K562 (cell line): ENCODE data around the gene EIF4G1. TPM values are rescaled to one million over a fixed set of nuclear protein-coding genes. Genes with fewer than 3 reads are reported as not detected.
A peak's percentile ranks its signal among the peaks of the same experiment; 100 is the strongest.

Experiments used
- ATAC-seq: fragments of 200-7000 bp; cut with Tn5 transposase; 3 replicates; pipeline ENCODE4 v1.9.1; 2020; ENCODE audit warnings: moderate library complexity
- BruUV-seq: library from RNA; stranded (reverse); fragments of 400-500 nt; replicated peaks from 2 replicates; lab custom pipeline; 2021; lab: Mats Ljungman, UMichigan
- CTCF ChIA-PET: fragments of 300-600 bp; formaldehyde crosslinking; extraction: SDS; loops from one replicate; lab custom pipeline; 2021; ENCODE audit warnings: low intra/inter-chr PET ratio; lab: Yijun Ruan, JAX
- POLR2A ChIA-PET: fragments of 300-600, 350-650 bp; sonication (Branson Sonifier 250); formaldehyde crosslinking; extraction: SDS; loops from one replicate; lab custom pipeline; 2021; ENCODE audit warnings: antibody characterized with exemption, inconsistent platforms; lab: Yijun Ruan, JAX
- DNase-seq, 4 experiments: peaks; one replicate each; pipeline versions ENCODE4 v3.0.0 to v3.0.0-alpha.2; 2011 to 2018; ENCODE audit warnings: low spot score in 3 of 4, mixed read lengths in 3 of 4; ENCODE audit errors: extremely low read depth in 1 of 4
- FAIRE-seq: peaks from 2 replicates; lab custom pipeline; 2011; peaks lifted over from hg19 to GRCh38; lab: Jason Lieb, UNC
- H2AFZ ChIP-seq: 2 replicates; pipeline ENCODE4 v1.6.0; 2011; ENCODE audit warnings: low read depth, low read length, control low read depth, inconsistent platforms
- H3K27ac ChIP-seq: fragments of 200-600 bp; 3 replicates; pipeline ENCODE4 v1.8.0; 2011; ENCODE audit warnings: low read depth, mild to moderate bottlenecking, control low read depth, inconsistent platforms, low read length, moderate library complexity, mixed read lengths; ENCODE audit errors: extremely low read depth
- H3K27me3 ChIP-seq, 2 experiments: fragments of 300-600 bp in 1 of 2; 2 replicates in 1 of 2; 3 replicates in 1 of 2; pipeline versions ENCODE4 v1.6.0 to v1.8.0; 2011; ENCODE audit warnings: inconsistent platforms in 2 of 2, low read length in 2 of 2, mild to moderate bottlenecking in 1 of 2, mixed read lengths in 1 of 2, moderate library complexity in 1 of 2; ENCODE audit not compliant: control insufficient read depth in 2 of 2, insufficient read depth in 2 of 2
- H3K36me3 ChIP-seq: fragments of 300-600 bp; 3 replicates; pipeline ENCODE4 v1.8.0; 2011; ENCODE audit warnings: mild to moderate bottlenecking, low read length, inconsistent platforms; ENCODE audit not compliant: control insufficient read depth, insufficient read depth
- H3K4me1 ChIP-seq, 2 experiments: fragments of 200-600 bp in 1 of 2; replicated peaks in 1 of 2; 2 replicates in 1 of 2; 3 replicates in 1 of 2; pipeline versions ENCODE4 v1.5.1 to v1.8.0; 2011; ENCODE audit warnings: inconsistent platforms in 2 of 2, low read length in 2 of 2, mild to moderate bottlenecking in 1 of 2, mixed read lengths in 1 of 2, moderate library complexity in 1 of 2; ENCODE audit not compliant: control insufficient read depth in 2 of 2, insufficient read depth in 2 of 2
- H3K4me2 ChIP-seq: 2 replicates; pipeline ENCODE4 v1.6.1; 2011; ENCODE audit warnings: low read length, control low read depth, inconsistent platforms, mixed read lengths; ENCODE audit not compliant: insufficient read depth
- H3K4me3 ChIP-seq: fragments of 200-600 bp; sonication (generic), shearing (Covaris generic); 2 replicates; pipeline ENCODE4 v1.5.1; 2016; ENCODE audit warnings: control low read depth, inconsistent platforms
- H3K79me2 ChIP-seq: fragments of 200-600 bp; 3 replicates; pipeline ENCODE4 v1.8.0; 2011; ENCODE audit warnings: low read length, inconsistent platforms; ENCODE audit not compliant: control insufficient read depth, insufficient read depth
- H3K9ac ChIP-seq, 2 experiments: 2 replicates each; pipeline versions ENCODE4 v1.6.0 to v1.6.1; 2011; ENCODE audit warnings: low read depth in 2 of 2, low read length in 2 of 2, control low read depth in 1 of 2, inconsistent platforms in 1 of 2, mild to moderate bottlenecking in 1 of 2, mixed read lengths in 1 of 2; ENCODE audit not compliant: insufficient read depth in 1 of 2
- H3K9me1 ChIP-seq: one replicate; pipeline ENCODE4 v1.6.0; 2011; ENCODE audit warnings: inconsistent platforms, mild to moderate bottlenecking, low read length, moderate library complexity; ENCODE audit not compliant: control insufficient read depth, insufficient read depth
- H3K9me3 ChIP-seq: replicated peaks from 2 replicates; pipeline ENCODE4 v1.5.1; 2011; ENCODE audit warnings: low read depth, low read length, inconsistent platforms; ENCODE audit not compliant: control insufficient read depth, insufficient read depth
- H4K20me1 ChIP-seq: replicated peaks from 2 replicates; pipeline ENCODE4 v1.6.1; 2011; ENCODE audit warnings: low read length, inconsistent platforms, mixed read lengths; ENCODE audit not compliant: control insufficient read depth, insufficient read depth
- HNRNPLL ChIP-seq: fragments of 200-400 bp; formaldehyde crosslinking; IDR thresholded peaks from 2 replicates; pipeline ENCODE4 v1.6.1; 2017; ENCODE audit warnings: low read length, low read depth, mild to moderate bottlenecking; ENCODE audit not compliant: poor library complexity, severe bottlenecking
- KDM2B ChIP-seq: fragments of 250-450 bp; sonication (Bioruptor Pico); IDR thresholded peaks from 2 replicates; pipeline ENCODE4 v1.8.0; 2021; ENCODE audit warnings: mild to moderate bottlenecking, moderate library complexity
- THRA ChIP-seq: fragments of 450-650 bp; IDR thresholded peaks from 2 replicates; pipeline ENCODE4 v1.6.1; 2017; ENCODE audit warnings: mild to moderate bottlenecking, moderate library complexity
- ZBTB40 ChIP-seq, 2 experiments: fragments of 450-650 bp in 1 of 2; sonication (generic) in 1 of 2; formaldehyde crosslinking in 1 of 2; IDR thresholded peaks; 2 replicates each; pipeline versions ENCODE4 v1.7.1 to v1.9.0; 2016 to 2022; ENCODE audit warnings: inconsistent platforms in 1 of 2, mild to moderate bottlenecking in 1 of 2, missing genetic modification reagents in 1 of 2
- WGBS: fragments of 100-300 bp; shearing (Covaris generic); methylation state at CpG from one replicate; pipeline ENCODE4 v1.1.6; 2016; ENCODE audit warnings: low coverage, mixed read lengths; ENCODE audit not compliant: insufficient coverage; ENCODE audit errors: missing lambda C conversion rate; 5-methylcytosine and 5-hydroxymethylcytosine counted together
- in situ Hi-C: fragments of 300-500 bp; cut with MboI; formaldehyde crosslinking; loops from 4 replicates; pipeline ENCODE4 v1.15.0; 2018; ENCODE audit warnings: inconsistent platforms, mixed read lengths
- intact Hi-C: fragments of 100-400 bp; cut with micrococcal nuclease; formaldehyde crosslinking; loops from 2 replicates; pipeline ENCODE4 v1.14.2; 2022
- polyA plus RNA-seq, 8 experiments: library from polyadenylated mRNA; depleted of rRNA in 4 of 8; stranded (reverse) in 5 of 8; unstranded in 3 of 8; fragments of >200 nt; fragmentation: Nextera tagmentation in 2 of 8; fragmentation: Illumina TruSeq in 1 of 8; extraction: Ambion mirVana in 2 of 8; extraction: Trizol in 1 of 8; gene quantifications; 2 replicates each; pipeline versions ENCODE4 v1.2.1 to v1.2.3, GENCODE V29; 2011 to 2014; ENCODE audit warnings: inconsistent platforms in 1 of 8, missing spikeins in 1 of 8
- total RNA-seq, 7 experiments: library from RNA; depleted of rRNA in 6 of 7; stranded (reverse); fragments of >200 nt in 6 of 7; fragmentation: Illumina TruSeq in 2 of 7; extraction: Trizol in 2 of 7; gene quantifications; 2 replicates each; pipeline versions ENCODE4 v1.2.1 to v1.2.3, GENCODE V29; 2011 to 2021; ENCODE audit warnings: low replicate concordance in 1 of 7
- TF ChIP-seq, protein P1 (sequence below): fragments of 450-650 bp; formaldehyde crosslinking; IDR thresholded peaks from 2 replicates; pipeline ENCODE4 v1.4.0; 2020; ENCODE audit warnings: mild to moderate bottlenecking

The EIF4G1 gene
- total and polyA plus RNA-seq, 9 of the 15 experiments (the other 6 are each of a cell fraction or from before 2014, with no cell fraction given): 4.6 to 505 (median 155) TPM

DNA sequence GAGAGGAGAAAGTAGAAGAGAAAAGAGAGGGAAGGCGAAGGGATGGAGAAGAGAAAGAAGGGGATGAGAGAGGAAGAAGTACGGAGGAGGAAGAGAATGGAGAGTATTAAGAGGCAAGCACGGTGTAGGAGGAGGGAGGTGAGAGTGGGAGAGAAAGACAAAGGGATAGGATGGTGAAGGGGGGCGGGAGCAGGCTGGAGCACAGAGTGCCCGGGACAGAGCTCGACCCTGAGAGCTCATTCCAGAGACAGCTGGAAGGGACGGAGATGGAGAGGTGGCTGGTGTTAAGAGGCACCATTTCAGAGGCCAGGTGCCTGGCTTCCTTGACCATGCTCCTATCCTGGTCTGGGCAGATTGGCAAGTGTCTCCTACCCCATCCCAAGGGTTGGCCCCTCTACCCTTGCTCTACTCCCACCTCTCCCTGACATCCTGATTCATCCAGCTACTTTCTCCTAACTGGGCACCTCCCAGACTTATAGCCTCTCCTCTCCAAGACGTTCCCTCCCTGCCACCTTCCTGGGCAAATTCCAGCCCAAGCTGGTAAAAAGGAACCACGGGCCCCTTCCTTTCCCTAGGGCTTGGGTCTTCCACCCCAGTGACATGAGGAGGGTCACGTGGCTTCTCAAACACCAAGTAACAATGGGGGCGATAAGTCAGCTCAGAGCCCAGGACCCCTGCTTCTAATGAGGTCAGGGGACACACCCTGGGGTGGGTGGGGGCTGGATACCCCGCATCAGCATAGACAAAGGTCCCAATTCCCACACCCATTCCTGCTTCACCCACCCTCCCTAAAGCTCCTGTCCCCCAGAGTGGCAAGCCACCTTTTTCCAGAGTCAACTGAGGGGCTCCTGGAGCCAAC lies 45.9 kb downstream of the EIF4G1 start (continued):
- TF ChIP-seq THRA: no peak
- TF ChIP-seq HNRNPLL: no peak

- H3K9ac ChIP-seq: peak overlapping the region; percentile 88 to 95
- TSS peak; percentile 73 for BruUV-seq
- TF ChIP-seq KDM2B (CRISPR knock-in tag): 0 out of 2 replicates have a peak, but pooled peaks have one; percentile 17
- TF ChIP-seq ZBTB40 (IDR thresholded peaks at IDR 0.05): 0 out of 2 replicates have a peak, but pooled peaks have one; percentile 29
- no peak for TF ChIP-seq ZBTB40 (CRISPR knock-in tag; IDR thresholded peaks at IDR 0.05)
- TF ChIP-seq, protein P1, sequence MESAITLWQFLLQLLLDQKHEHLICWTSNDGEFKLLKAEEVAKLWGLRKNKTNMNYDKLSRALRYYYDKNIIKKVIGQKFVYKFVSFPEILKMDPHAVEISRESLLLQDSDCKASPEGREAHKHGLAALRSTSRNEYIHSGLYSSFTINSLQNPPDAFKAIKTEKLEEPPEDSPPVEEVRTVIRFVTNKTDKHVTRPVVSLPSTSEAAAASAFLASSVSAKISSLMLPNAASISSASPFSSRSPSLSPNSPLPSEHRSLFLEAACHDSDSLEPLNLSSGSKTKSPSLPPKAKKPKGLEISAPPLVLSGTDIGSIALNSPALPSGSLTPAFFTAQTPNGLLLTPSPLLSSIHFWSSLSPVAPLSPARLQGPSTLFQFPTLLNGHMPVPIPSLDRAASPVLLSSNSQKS (CRISPR knock-in tag): no peak
Measured at GRCh38 chr3:184360929-184361531, 46.6 kb downstream of the EIF4G1 start.

More at GRCh38 chr3:184360929-184361531, 46.6 kb downstream of the EIF4G1 start:
- Histone ChIP-seq H2AFZ (peak overlapping the region; percentile 85), H3K27me3 (no peaks in the 10 kb centered on the region), H3K4me3 (peak overlapping the region; percentile 71), H3K9me1 (peaks cover 8% of the 10 kb centered on the region), H4K20me1 (no peaks in the 10 kb centered on the region), H3K36me3 (peaks cover 45% of the 10 kb centered on the region), H3K79me2 (peaks cover 56% of the 10 kb centered on the region), H3K27ac (peak overlapping the region; percentile 51), H3K4me1 (peaks cover 28 to 63% of the 10 kb centered on the region in 2 experiments), H3K4me2 (peak overlapping the region; percentile 97), H3K9me3 (no peaks in the 10 kb centered on the region)
- in situ Hi-C loops: no loop called here
- WGBS: 7% methylated on average over 24 of the region's 24 CpGs
- intact Hi-C loops: no loop called here
- ChIA-PET CTCF (no interaction called here), POLR2A (interaction anchor here (0.6 to 0.7 kb wide), 2 partner anchors 13 to 58 kb away, joined by 3 read pairs; no protein-coding TSS in a partner anchor)
- FAIRE-seq: peak; percentile 51
- no peak for ATAC-seq
- DNase-seq: no peak
